ENCODE results near the gene TNNT1.
A peak's percentile ranks its signal among the peaks of the same experiment; 100 is the strongest.

The TNNT1 gene

DNA sequence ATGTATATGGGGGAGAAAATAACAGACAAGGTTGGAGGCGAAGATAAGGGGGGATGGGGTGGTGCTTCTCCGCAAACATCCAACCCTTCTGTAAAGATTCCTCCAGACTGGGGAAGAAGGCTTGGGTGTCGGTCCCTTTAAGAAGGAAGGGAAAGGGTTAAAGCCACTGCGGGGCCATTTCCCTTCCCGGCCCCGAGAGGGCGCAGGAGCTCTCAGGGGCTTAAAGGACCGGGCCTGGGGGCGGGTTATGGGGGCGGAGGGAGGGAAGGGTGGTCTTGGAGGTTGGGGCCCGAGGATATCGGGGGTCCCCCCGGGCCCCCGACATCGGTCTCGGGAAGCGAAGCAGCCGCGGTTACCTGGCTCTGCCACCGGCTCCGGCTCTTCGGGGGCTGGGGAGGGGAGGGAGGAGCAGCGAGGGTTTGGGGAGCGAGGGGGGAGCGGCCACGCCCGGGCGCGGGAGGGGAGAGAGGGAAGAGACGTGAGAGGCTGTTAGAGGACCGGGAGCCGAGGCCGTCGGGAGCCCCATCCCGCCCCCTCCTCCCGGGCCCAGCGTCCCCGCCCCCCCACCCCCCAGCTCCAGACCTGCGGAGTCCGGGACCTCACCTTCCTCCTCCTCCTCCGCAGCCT lies 2.8 kb downstream of the TNNT1 start:
- H3K9me3 ChIP-seq (ENCODE audit: insufficient read depth, low read depth, low read length), result no peaks in the 10 kb centered on the region
- no peaks in the 10 kb centered on the region for H4K20me1 ChIP-seq (ENCODE audit: insufficient read depth, low read length, poor library complexity, severe bottlenecking)
- H3K4me3 ChIP-seq (ENCODE audit: low read length, poor library complexity, severe bottlenecking), result peak overlapping the region; percentile 80
- H3K4me2 ChIP-seq (ENCODE audit: low read depth, low read length, poor library complexity, severe bottlenecking), result peak overlapping the region; percentile 89
- H3K27me3 ChIP-seq (ENCODE audit: insufficient read depth, low read length, poor library complexity, severe bottlenecking), result no peaks in the 10 kb centered on the region
- H3K9me2 ChIP-seq (replicated peaks; ENCODE audit: low read depth, low read length), result no peaks in the 10 kb centered on the region
- TF ChIP-seq EZH2phosphoT487 (IDR thresholded peaks at IDR 0.05; ENCODE audit: borderline replicate concordance) (no peak), CTCF (conservative IDR thresholded peaks at IDR 0.05; ENCODE audit: low read length) (peak; percentile 83)
- H2AFZ ChIP-seq (ENCODE audit: low read length), result peak overlapping the region; percentile 78
- H3K4me1 ChIP-seq (ENCODE audit: insufficient read depth, low read length, poor library complexity, severe bottlenecking), result peaks cover 6% of the 10 kb centered on the region
- 0 out of 2 replicates have a peak, but pooled peaks cover under 1% of the 10 kb centered on the region for H3F3A ChIP-seq (ENCODE audit: low read depth)
- no peaks in the 10 kb centered on the region for H3K36me3 ChIP-seq (ENCODE audit: insufficient read depth, low read length)
- H3K9ac ChIP-seq (ENCODE audit: low read depth, low read length, poor library complexity, severe bottlenecking), result peak overlapping the region; percentile 60
- no peaks in the 10 kb centered on the region for H3K79me2 ChIP-seq (ENCODE audit: insufficient read depth, low read length)

DNA sequence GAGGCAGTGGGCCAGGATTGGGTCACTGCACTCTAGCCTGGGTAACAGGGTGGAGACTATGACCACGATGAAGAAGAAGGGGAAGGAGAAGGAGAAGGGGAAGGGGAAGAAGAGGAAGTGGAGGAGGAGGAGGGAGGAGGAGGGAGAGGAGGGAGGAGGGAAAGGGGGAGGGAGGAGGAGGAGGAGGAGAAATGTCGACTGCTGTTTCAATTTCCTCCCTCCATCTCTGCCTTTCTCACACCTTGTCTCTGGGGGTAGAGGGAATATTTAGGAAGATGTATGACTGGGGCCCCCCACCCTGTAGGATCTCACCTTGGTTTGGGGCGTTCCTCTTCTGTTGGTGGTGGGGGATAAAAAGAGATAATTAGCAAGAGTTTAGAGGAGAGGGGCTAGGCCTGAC lies 3.8 kb downstream of the TNNT1 start:
- Histone ChIP-seq H2AFZ (ENCODE audit: low read length) (peak overlapping the region; percentile 9; the same call in 1 of the 2 replicates), H3K9me3 (ENCODE audit: insufficient read depth, low read depth, low read length) (no peaks in the 10 kb centered on the region), H3K4me1 (ENCODE audit: insufficient read depth, low read length, poor library complexity, severe bottlenecking) (peaks cover 6% of the 10 kb centered on the region), H3K79me2 (ENCODE audit: insufficient read depth, low read length) (no peaks in the 10 kb centered on the region), H3K9ac (ENCODE audit: low read depth, low read length, poor library complexity, severe bottlenecking) (peak overlapping the region; percentile 65), H3K4me3 (ENCODE audit: low read length, poor library complexity, severe bottlenecking) (peak overlapping the region; percentile 80), H4K20me1 (ENCODE audit: insufficient read depth, low read length, poor library complexity, severe bottlenecking) (no peaks in the 10 kb centered on the region), H3K4me2 (ENCODE audit: low read depth, low read length, poor library complexity, severe bottlenecking) (peak overlapping the region; percentile 76), H3K36me3 (ENCODE audit: insufficient read depth, low read length) (no peaks in the 10 kb centered on the region), H3K27me3 (ENCODE audit: insufficient read depth, low read length, poor library complexity, severe bottlenecking) (no peaks in the 10 kb centered on the region), H3K9me2 (replicated peaks; ENCODE audit: low read depth, low read length) (no peaks in the 10 kb centered on the region), H3F3A (ENCODE audit: low read depth) (no peaks in the 10 kb centered on the region)
- TF ChIP-seq EZH2phosphoT487 (IDR thresholded peaks at IDR 0.05; ENCODE audit: borderline replicate concordance), result no peak
- TF ChIP-seq CTCF (conservative IDR thresholded peaks at IDR 0.05; ENCODE audit: low read length), result no peak

DNA sequence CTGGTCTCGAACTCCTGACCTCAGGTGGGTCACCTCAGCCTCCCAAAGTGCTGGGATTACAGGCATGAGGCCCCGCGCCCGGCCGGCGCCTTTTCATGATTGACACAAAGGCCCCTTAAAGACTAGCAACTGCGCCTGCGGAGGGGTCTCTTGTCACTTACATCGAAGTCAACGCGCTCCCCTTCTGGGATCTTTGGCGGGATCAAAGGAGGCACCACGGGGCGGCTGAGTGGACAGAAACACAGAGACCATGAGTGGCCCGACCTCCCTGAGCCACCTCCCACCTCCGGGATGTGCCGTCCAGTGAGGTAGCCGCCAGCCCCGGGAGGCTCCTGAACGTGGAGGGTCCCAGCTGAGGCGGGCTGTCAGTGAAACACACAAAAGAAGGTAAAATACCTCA lies 7.3 kb downstream of the TNNT1 start:
- Histone ChIP-seq H3K9ac (ENCODE audit: low read depth, low read length, poor library complexity, severe bottlenecking) (no peak overlapping the region), H4K20me1 (ENCODE audit: insufficient read depth, low read length, poor library complexity, severe bottlenecking) (no peaks in the 10 kb centered on the region), H3K4me1 (ENCODE audit: insufficient read depth, low read length, poor library complexity, severe bottlenecking) (peaks cover 6% of the 10 kb centered on the region), H3K4me2 (ENCODE audit: low read depth, low read length, poor library complexity, severe bottlenecking) (no peak overlapping the region), H3K9me2 (replicated peaks; ENCODE audit: low read depth, low read length) (no peaks in the 10 kb centered on the region), H2AFZ (ENCODE audit: low read length) (no peak overlapping the region), H3F3A (ENCODE audit: low read depth) (no peaks in the 10 kb centered on the region), H3K4me3 (ENCODE audit: low read length, poor library complexity, severe bottlenecking) (no peak overlapping the region), H3K79me2 (ENCODE audit: insufficient read depth, low read length) (no peaks in the 10 kb centered on the region), H3K27me3 (ENCODE audit: insufficient read depth, low read length, poor library complexity, severe bottlenecking) (no peaks in the 10 kb centered on the region), H3K9me3 (ENCODE audit: insufficient read depth, low read depth, low read length) (no peaks in the 10 kb centered on the region), H3K36me3 (ENCODE audit: insufficient read depth, low read length) (no peaks in the 10 kb centered on the region)
- TF ChIP-seq EZH2phosphoT487 (IDR thresholded peaks at IDR 0.05; ENCODE audit: borderline replicate concordance), result no peak
- no peak for TF ChIP-seq CTCF (conservative IDR thresholded peaks at IDR 0.05; ENCODE audit: low read length)

All from Loucy (cell line).